WTC11 (cell line): ENCODE data around the gene CFAP126. TPM values are rescaled to one million over a fixed set of nuclear protein-coding genes. Genes with fewer than 3 reads are reported as not detected.
"Not testable (repeated sequence)": the region's sequence is repeated elsewhere in the genome, so short reads cannot be mapped to it uniquely, and the experiment has no call there.

Experiments
- ATAC-seq: fragments of 200-7000 bp; cut with Tn5 transposase; 2 replicates; pipeline ENCODE4 v1.10.0; 2021; ENCODE audit warnings: mild to moderate bottlenecking, moderate library complexity
- CTCF ChIA-PET: fragments of 300-600 bp; sonication (Branson Sonifier 250); formaldehyde crosslinking; loops from one replicate; lab custom pipeline; 2021; ENCODE audit warnings: antibody characterized with exemption; lab: Charles Lee
- POLR2A ChIA-PET: fragments of 350-600 bp; sonication (Branson Sonifier 250); formaldehyde crosslinking; loops from one replicate; lab custom pipeline; 2021; ENCODE audit warnings: antibody characterized with exemption; lab: Charles Lee
- DNase-seq: peaks from one replicate; pipeline ENCODE4 v3.0.0; 2021; ENCODE audit warnings: low spot score
- H3K27ac Mint-ChIP-seq: 2 replicates; pipeline ENCODE4 v1.8.0; 2021; ENCODE audit warnings: mixed read lengths
- H3K27me3 Mint-ChIP-seq: 2 replicates; pipeline ENCODE4 v1.8.0; 2021; ENCODE audit warnings: low read depth, mild to moderate bottlenecking, moderate library complexity, mixed read lengths
- H3K36me3 Mint-ChIP-seq: 2 replicates; pipeline ENCODE4 v1.8.0; 2021; ENCODE audit warnings: mixed read lengths
- H3K4me1 Mint-ChIP-seq: 2 replicates; pipeline ENCODE4 v1.8.0; 2022; ENCODE audit warnings: mixed read lengths
- H3K4me3 Mint-ChIP-seq: 2 replicates; pipeline ENCODE4 v1.8.0; 2021; ENCODE audit warnings: mild to moderate bottlenecking, moderate library complexity, mixed read lengths
- H3K9me3 Mint-ChIP-seq: 2 replicates; pipeline ENCODE4 v1.8.0; 2021; ENCODE audit warnings: mixed read lengths
- CBFB ChIP-seq: sonication (generic); formaldehyde crosslinking; IDR thresholded peaks from 2 replicates; pipeline ENCODE4 v1.8.1; 2022; ENCODE audit warnings: mild to moderate bottlenecking, low read depth, missing genetic modification reagents
- ESRRA ChIP-seq: sonication (generic); formaldehyde crosslinking; IDR thresholded peaks from 2 replicates; pipeline ENCODE4 v1.8.1; 2022; ENCODE audit warnings: mild to moderate bottlenecking, missing genetic modification reagents, borderline replicate concordance
- ETV6 ChIP-seq: sonication (generic); formaldehyde crosslinking; IDR thresholded peaks from 2 replicates; pipeline ENCODE4 v1.8.1; 2022; ENCODE audit warnings: mild to moderate bottlenecking, missing genetic modification reagents
- GABPB1 ChIP-seq: sonication (generic); formaldehyde crosslinking; IDR thresholded peaks from 2 replicates; pipeline ENCODE4 v1.8.1; 2023; ENCODE audit warnings: mild to moderate bottlenecking, missing genetic modification reagents
- GRHL2 ChIP-seq: fragments of 250-450 bp; sonication (Bioruptor Pico); IDR thresholded peaks from 2 replicates; pipeline ENCODE4 v1.8.0; 2022; ENCODE audit warnings: mild to moderate bottlenecking, moderate library complexity; ENCODE audit not compliant: insufficient replicate concordance, severe bottlenecking
- MXD4 ChIP-seq: fragments of 250-450 bp; sonication (Bioruptor Pico); IDR thresholded peaks from 2 replicates; pipeline ENCODE4 v1.8.0; 2021; ENCODE audit warnings: mild to moderate bottlenecking, moderate library complexity, borderline replicate concordance
- NFATC4 ChIP-seq: fragments of 250-450 bp; sonication (Bioruptor Pico); IDR thresholded peaks from 2 replicates; pipeline ENCODE4 v1.9.0; 2021; ENCODE audit warnings: mild to moderate bottlenecking
- NFE2L1 ChIP-seq: sonication (generic); formaldehyde crosslinking; IDR thresholded peaks from 2 replicates; pipeline ENCODE4 v1.8.1; 2023; ENCODE audit warnings: missing genetic modification reagents
- OVOL2 ChIP-seq: fragments of 250-450 bp; sonication (Bioruptor Pico); IDR thresholded peaks from 2 replicates; pipeline ENCODE4 v1.9.0; 2021; ENCODE audit warnings: mild to moderate bottlenecking, borderline replicate concordance
- RELA ChIP-seq: sonication (generic); formaldehyde crosslinking; IDR thresholded peaks from 2 replicates; pipeline ENCODE4 v1.8.1; 2022; ENCODE audit warnings: missing genetic modification reagents, mild to moderate bottlenecking, borderline replicate concordance
- SMAD4 ChIP-seq: sonication (generic); formaldehyde crosslinking; IDR thresholded peaks from 2 replicates; pipeline ENCODE4 v1.8.0; 2022; ENCODE audit warnings: mild to moderate bottlenecking, missing genetic modification reagents
- SP1 ChIP-seq: sonication (generic); formaldehyde crosslinking; conservative IDR thresholded peaks from 2 replicates; pipeline ENCODE4 v1.8.1; 2022; ENCODE audit warnings: missing genetic modification reagents
- ZBTB21 ChIP-seq: sonication (generic); formaldehyde crosslinking; IDR thresholded peaks from 2 replicates; pipeline ENCODE4 v1.8.1; 2023; ENCODE audit warnings: mild to moderate bottlenecking, missing genetic modification reagents, borderline replicate concordance
- ZNF138 ChIP-seq: sonication (generic); formaldehyde crosslinking; conservative IDR thresholded peaks from 2 replicates; pipeline ENCODE4 v1.8.1; 2022; ENCODE audit warnings: mild to moderate bottlenecking, moderate library complexity, missing genetic modification reagents
- ZNF219 ChIP-seq: sonication (generic); formaldehyde crosslinking; IDR thresholded peaks from 2 replicates; pipeline ENCODE4 v1.8.0; 2023; ENCODE audit warnings: missing genetic modification reagents, mild to moderate bottlenecking, borderline replicate concordance
- ZNF232 ChIP-seq: sonication (generic); formaldehyde crosslinking; IDR thresholded peaks from 2 replicates; pipeline ENCODE4 v1.8.0; 2022; ENCODE audit warnings: mild to moderate bottlenecking, missing genetic modification reagents
- total RNA-seq: library from RNA; stranded (reverse); gene quantifications from 3 replicates; pipeline ENCODE4 v1.2.3, GENCODE V29; 2021
- TF ChIP-seq, protein P1 (sequence below): sonication (generic); formaldehyde crosslinking; IDR thresholded peaks from 2 replicates; pipeline ENCODE4 v1.8.1; 2022; ENCODE audit warnings: mild to moderate bottlenecking, moderate library complexity, missing genetic modification reagents
- TF ChIP-seq, protein P2 (sequence below): sonication (generic); formaldehyde crosslinking; IDR thresholded peaks from 2 replicates; pipeline ENCODE4 v1.8.1; 2022; ENCODE audit warnings: mild to moderate bottlenecking, missing genetic modification reagents, moderate library complexity, borderline replicate concordance
- TF ChIP-seq, protein P3 (sequence below): sonication (generic); formaldehyde crosslinking; IDR thresholded peaks from 2 replicates; pipeline ENCODE4 v1.8.1; 2022; ENCODE audit warnings: low read depth, mild to moderate bottlenecking, moderate library complexity, missing genetic modification reagents, borderline replicate concordance
- TF ChIP-seq, protein P4 (sequence below): sonication (generic); formaldehyde crosslinking; IDR thresholded peaks from 2 replicates; pipeline ENCODE4 v1.8.0; 2022; ENCODE audit warnings: mild to moderate bottlenecking, missing genetic modification reagents
- TF ChIP-seq, protein P5 (sequence below): sonication (generic); formaldehyde crosslinking; IDR thresholded peaks from 2 replicates; pipeline ENCODE4 v1.8.0; 2022; ENCODE audit warnings: mild to moderate bottlenecking, missing genetic modification reagents
- TF ChIP-seq, protein P6 (sequence below): sonication (generic); formaldehyde crosslinking; IDR thresholded peaks from 2 replicates; pipeline ENCODE4 v1.8.1; 2023; ENCODE audit warnings: mild to moderate bottlenecking, missing genetic modification reagents, moderate library complexity

Gene CFAP126
- total RNA-seq, 1 experiment from 2014 or later = not detected

DNA sequence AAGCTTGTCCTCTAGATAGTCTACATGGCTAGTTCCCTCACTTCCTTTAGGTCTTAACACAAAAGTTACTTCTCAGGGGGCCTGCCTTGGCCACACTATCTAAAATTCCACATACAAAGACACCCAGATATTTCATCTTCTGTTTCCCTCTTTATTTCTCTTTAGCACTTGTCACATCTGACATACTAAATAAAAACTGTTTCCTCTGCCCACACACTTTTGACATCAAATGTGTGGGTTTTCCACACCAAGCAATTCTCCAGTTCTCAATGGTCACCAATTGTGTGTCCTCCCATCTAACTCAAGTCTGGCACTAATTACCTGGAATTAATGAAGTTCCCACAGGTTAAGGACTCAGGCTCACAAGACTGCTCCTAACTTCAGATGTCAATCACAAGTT, 25.5 kb upstream of the CFAP126 start:
- Mint-ChIP-seq H3K27ac (no peak overlapping the region), H3K4me3 (no peak overlapping the region), H3K9me3 (0 out of 2 replicates have a peak, but pooled peaks cover 3% of the 10 kb centered on the region), H3K36me3 (no peaks in the 10 kb centered on the region), H3K27me3 (peaks cover 15% of the 10 kb centered on the region; the same call in 1 of the 2 replicates), H3K4me1 (peaks cover 15% of the 10 kb centered on the region)
- no peak for TF ChIP-seq NFATC4 (CRISPR knock-in tag)
- no peak for TF ChIP-seq RELA
- TF ChIP-seq, protein P1, sequence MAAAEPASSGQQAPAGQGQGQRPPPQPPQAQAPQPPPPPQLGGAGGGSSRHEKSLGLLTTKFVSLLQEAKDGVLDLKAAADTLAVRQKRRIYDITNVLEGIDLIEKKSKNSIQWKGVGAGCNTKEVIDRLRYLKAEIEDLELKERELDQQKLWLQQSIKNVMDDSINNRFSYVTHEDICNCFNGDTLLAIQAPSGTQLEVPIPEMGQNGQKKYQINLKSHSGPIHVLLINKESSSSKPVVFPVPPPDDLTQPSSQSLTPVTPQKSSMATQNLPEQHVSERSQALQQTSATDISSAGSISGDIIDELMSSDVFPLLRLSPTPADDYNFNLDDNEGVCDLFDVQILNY = no peak
- no peak for TF ChIP-seq OVOL2 (CRISPR knock-in tag)
- no peak for TF ChIP-seq GRHL2 (CRISPR knock-in tag)
- no peak for TF ChIP-seq SMAD4 (CRISPR knock-in tag)
- no peak for TF ChIP-seq NFE2L1
- TF ChIP-seq GABPB1 = no peak
- TF ChIP-seq, protein P2, sequence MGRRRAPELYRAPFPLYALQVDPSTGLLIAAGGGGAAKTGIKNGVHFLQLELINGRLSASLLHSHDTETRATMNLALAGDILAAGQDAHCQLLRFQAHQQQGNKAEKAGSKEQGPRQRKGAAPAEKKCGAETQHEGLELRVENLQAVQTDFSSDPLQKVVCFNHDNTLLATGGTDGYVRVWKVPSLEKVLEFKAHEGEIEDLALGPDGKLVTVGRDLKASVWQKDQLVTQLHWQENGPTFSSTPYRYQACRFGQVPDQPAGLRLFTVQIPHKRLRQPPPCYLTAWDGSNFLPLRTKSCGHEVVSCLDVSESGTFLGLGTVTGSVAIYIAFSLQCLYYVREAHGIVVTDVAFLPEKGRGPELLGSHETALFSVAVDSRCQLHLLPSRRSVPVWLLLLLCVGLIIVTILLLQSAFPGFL = no peak
- TF ChIP-seq, protein P3, sequence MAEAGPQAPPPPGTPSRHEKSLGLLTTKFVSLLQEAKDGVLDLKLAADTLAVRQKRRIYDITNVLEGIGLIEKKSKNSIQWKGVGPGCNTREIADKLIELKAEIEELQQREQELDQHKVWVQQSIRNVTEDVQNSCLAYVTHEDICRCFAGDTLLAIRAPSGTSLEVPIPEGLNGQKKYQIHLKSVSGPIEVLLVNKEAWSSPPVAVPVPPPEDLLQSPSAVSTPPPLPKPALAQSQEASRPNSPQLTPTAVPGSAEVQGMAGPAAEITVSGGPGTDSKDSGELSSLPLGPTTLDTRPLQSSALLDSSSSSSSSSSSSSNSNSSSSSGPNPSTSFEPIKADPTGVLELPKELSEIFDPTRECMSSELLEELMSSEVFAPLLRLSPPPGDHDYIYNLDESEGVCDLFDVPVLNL = no peak
- TF ChIP-seq, protein P4, sequence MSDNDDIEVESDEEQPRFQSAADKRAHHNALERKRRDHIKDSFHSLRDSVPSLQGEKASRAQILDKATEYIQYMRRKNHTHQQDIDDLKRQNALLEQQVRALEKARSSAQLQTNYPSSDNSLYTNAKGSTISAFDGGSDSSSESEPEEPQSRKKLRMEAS (CRISPR knock-in tag) = no peak
- TF ChIP-seq SP1 (CRISPR knock-in tag) = no peak
- CTCF ChIA-PET = interaction anchor here (2.0 kb wide), 1 partner anchor 47 kb away, joined by 7 read pairs; no protein-coding TSS in a partner anchor
- DNase-seq (no peak), ATAC-seq (no peak)
- POLR2A ChIA-PET = no interaction called here

DNA sequence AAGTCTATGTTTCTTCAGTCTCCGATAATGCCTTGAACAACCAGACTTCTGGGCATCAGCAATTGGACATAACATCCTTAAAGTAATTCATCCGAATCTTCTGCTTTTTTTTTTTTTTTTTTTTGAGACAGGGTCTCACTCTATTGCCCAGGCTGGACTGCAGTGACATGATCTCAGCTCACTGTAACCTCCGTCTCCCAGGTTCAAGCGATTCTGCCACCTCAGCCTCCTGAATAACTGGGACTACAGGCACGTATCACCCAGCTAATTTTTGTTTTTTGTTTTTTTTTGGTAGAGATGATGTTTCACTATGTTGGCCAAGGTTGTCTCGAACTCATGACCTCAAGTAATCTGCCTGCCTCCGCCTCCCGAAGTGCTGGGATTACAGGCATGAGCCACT, 23.9 kb upstream of the CFAP126 start:
- H3K36me3 Mint-ChIP-seq = no peaks in the 10 kb centered on the region
- TF ChIP-seq ESRRA = no peak
- TF ChIP-seq ETV6 (CRISPR knock-in tag) = no peak
- TF ChIP-seq ZNF219 (CRISPR knock-in tag) = no peak
- TF ChIP-seq MXD4 = no peak
- no peak for TF ChIP-seq ZBTB21 (CRISPR knock-in tag)
- TF ChIP-seq, protein P5, sequence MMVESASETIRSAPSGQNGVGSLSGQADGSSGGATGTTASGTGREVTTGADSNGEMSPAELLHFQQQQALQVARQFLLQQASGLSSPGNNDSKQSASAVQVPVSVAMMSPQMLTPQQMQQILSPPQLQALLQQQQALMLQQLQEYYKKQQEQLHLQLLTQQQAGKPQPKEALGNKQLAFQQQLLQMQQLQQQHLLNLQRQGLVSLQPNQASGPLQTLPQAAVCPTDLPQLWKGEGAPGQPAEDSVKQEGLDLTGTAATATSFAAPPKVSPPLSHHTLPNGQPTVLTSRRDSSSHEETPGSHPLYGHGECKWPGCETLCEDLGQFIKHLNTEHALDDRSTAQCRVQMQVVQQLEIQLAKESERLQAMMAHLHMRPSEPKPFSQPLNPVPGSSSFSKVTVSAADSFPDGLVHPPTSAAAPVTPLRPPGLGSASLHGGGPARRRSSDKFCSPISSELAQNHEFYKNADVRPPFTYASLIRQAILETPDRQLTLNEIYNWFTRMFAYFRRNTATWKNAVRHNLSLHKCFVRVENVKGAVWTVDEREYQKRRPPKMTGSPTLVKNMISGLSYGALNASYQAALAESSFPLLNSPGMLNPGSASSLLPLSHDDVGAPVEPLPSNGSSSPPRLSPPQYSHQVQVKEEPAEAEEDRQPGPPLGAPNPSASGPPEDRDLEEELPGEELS (CRISPR knock-in tag) = no peak
- no peak for TF ChIP-seq GRHL2 (CRISPR knock-in tag)
- no peak for TF ChIP-seq ZNF138 (CRISPR knock-in tag)
- TF ChIP-seq, protein P6, sequence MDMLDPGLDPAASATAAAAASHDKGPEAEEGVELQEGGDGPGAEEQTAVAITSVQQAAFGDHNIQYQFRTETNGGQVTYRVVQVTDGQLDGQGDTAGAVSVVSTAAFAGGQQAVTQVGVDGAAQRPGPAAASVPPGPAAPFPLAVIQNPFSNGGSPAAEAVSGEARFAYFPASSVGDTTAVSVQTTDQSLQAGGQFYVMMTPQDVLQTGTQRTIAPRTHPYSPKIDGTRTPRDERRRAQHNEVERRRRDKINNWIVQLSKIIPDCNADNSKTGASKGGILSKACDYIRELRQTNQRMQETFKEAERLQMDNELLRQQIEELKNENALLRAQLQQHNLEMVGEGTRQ = no peak
- TF ChIP-seq ZNF232 (CRISPR knock-in tag) = no peak
- no peak for TF ChIP-seq CBFB
- TF ChIP-seq, all 79 proteins: peak for 0
- peak overlapping the region; percentile 22; the same call in 1 of the 2 replicates for H3K4me3 Mint-ChIP-seq
- ChIA-PET POLR2A (no interaction called here), CTCF (interaction anchor here (0.7 kb wide), 1 partner anchor 395 kb away, joined by 3 read pairs; no protein-coding TSS in a partner anchor)
- no peak overlapping the region for H3K27ac Mint-ChIP-seq
- H3K9me3 Mint-ChIP-seq = 0 out of 2 replicates have a peak, but pooled peaks cover 3% of the 10 kb centered on the region
- H3K4me1 Mint-ChIP-seq = peaks cover 15% of the 10 kb centered on the region
- H3K27me3 Mint-ChIP-seq = peaks cover 15% of the 10 kb centered on the region; the same call in 1 of the 2 replicates
- ATAC-seq = no peak
- DNase-seq = no peak

DNA sequence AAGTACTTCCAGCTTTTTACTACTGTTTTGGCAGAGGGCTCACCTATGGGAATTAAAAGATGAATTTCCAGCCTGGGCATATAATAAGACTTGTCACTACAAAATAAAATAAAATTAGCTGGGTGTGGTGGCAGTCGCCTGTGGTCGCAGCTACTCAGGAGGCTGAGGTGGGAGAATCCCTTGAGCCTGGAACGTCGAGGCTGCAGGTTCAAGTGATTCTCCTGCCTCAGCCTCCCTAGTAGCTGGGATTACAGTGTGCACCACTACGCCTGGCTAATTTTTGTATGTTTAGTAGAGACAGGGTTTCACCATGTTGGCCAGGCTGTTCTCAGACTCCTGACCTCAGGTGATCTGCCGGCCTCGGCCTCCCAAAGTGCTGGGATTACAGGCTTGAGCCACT, 23.5 kb upstream of the CFAP126 start:
- DNase-seq, POLR2A ChIA-PET, H3K27ac Mint-ChIP-seq, ATAC-seq, H3K9me3 Mint-ChIP-seq, H3K36me3 Mint-ChIP-seq: not testable (repeated sequence)
- CTCF ChIA-PET = interaction anchor here (2.9 kb wide), 2 partner anchors 49 to 166 kb away, joined by 15 to 22 read pairs; partner anchors contain the start of gene TOMM40L
- Mint-ChIP-seq H3K4me3 (peak overlapping the region; percentile 92), H3K27me3 (peaks cover 15% of the 10 kb centered on the region; the same call in 1 of the 2 replicates), H3K4me1 (peaks cover 17% of the 10 kb centered on the region)
